ENCODE data around the gene SKAP1. TPM values are rescaled to one million over a fixed set of nuclear protein-coding genes. Genes with fewer than 3 reads are reported as not detected.
A peak's percentile ranks its signal among the peaks of the same experiment; 100 is the strongest.

The SKAP1 gene
- total RNA-seq, 6 experiments from 2014 or later: 4.5 to 51.0 (median 17.5) TPM

- Histone ChIP-seq H3K27ac (no peak overlapping the region), H3K4me1 (peaks cover 0 to 36% (median 13%) of the 10 kb centered on the region in 4 donors), H3K9me3 (no peaks in the 10 kb centered on the region), H3K36me3 (no peaks in the 10 kb centered on the region), H3K27me3 (no peaks in the 10 kb centered on the region), H3K4me3 (no peak overlapping the region)
- ATAC-seq (no peak), DNase-seq (no peak)
- intact Hi-C loops (cut with DNase I): no loop called here
- TF ChIP-seq, protein P1, sequence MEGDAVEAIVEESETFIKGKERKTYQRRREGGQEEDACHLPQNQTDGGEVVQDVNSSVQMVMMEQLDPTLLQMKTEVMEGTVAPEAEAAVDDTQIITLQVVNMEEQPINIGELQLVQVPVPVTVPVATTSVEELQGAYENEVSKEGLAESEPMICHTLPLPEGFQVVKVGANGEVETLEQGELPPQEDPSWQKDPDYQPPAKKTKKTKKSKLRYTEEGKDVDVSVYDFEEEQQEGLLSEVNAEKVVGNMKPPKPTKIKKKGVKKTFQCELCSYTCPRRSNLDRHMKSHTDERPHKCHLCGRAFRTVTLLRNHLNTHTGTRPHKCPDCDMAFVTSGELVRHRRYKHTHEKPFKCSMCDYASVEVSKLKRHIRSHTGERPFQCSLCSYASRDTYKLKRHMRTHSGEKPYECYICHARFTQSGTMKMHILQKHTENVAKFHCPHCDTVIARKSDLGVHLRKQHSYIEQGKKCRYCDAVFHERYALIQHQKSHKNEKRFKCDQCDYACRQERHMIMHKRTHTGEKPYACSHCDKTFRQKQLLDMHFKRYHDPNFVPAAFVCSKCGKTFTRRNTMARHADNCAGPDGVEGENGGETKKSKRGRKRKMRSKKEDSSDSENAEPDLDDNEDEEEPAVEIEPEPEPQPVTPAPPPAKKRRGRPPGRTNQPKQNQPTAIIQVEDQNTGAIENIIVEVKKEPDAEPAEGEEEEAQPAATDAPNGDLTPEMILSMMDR (IDR thresholded peaks at IDR 0.05): no peak
- TF ChIP-seq POLR2A (IDR thresholded peaks at IDR 0.05): no peak
- WGBS (ENCODE audit: insufficient coverage, low coverage, low lambda C conversion rate, missing lambda C conversion rate): 61% methylated on average over 15 of the region's 21 CpGs
Observed at GRCh38 chr17:48155889-48156611, 274.0 kb downstream of the SKAP1 start.

DNA sequence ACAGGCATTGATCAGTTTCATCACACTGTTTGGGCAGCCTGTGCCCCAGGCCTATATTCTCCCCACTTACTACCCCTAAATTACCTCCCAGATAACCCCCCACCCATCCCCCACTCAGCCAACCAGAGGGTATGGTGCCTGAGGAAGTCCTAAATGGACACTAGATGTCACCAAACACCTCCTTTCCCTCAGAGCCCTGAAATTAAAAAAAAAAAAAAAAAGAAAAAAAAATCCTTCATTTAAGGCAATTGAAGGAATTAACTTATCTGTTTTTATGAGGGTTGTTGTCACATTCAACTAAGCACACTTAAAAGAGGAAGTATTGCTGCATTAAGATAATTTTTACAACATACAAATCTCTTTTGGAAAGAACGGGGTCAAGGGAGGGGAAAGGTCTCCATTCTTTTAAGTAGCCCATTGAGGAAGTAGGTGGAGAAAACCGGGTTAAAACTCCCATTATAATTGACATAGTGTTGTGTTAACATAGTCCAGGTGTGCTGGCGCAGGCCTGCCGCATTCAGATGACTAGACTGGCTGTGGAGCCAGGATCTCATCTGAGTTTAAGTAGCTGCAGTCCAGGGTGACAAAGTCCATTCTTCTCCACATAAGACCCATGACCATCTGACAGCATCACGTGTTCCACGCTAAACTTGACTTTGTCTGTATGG, 276.2 kb downstream of the SKAP1 start:
- peak; percentile 97 to 98 (median 98) for ATAC-seq
- no peaks in the 10 kb centered on the region for H3K9me3 ChIP-seq
- TF ChIP-seq, protein P1 (IDR thresholded peaks at IDR 0.05): peak; percentile 31 to 48 (median 45)
- TF ChIP-seq POLR2A (IDR thresholded peaks at IDR 0.05): no peak
- no peak overlapping the region for H3K4me3 ChIP-seq
- DNase-seq: peak; percentile 64 to 84 (median 83)
- no peaks in the 10 kb centered on the region for H3K27me3 ChIP-seq
- H3K4me1 ChIP-seq: peaks cover 0 to 17% (median 7%) of the 10 kb centered on the region in 4 donors
- peak overlapping the region; percentile 8 to 56 (median 34) for H3K27ac ChIP-seq
- WGBS (ENCODE audit: insufficient coverage, low coverage, low lambda C conversion rate, missing lambda C conversion rate): 19% methylated on average over 4 of the region's 6 CpGs
- intact Hi-C loops (cut with DNase I): no loop called here
- no peaks in the 10 kb centered on the region for H3K36me3 ChIP-seq

DNA sequence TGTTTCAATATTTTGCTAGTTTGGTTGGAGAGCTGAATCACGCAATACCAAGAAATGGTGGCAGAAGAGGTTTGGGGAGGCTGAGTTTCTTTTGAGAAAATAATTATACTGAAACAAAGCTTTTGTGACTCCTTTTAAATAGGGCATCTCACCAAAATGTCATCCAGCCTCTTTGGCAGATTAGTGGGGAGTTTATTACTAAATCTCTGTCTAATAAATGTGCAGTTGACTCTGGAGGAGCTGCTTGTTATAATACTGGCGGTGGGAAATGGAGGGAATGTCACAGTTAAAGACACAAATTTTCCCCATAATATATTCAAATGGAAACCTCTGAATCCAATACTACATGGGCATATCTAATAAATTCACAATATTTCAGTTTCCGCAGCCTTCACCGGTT, 277.7 kb downstream of the SKAP1 start:
- TF ChIP-seq, protein P1 (IDR thresholded peaks at IDR 0.05): no peak
- Histone ChIP-seq H3K4me3 (no peak overlapping the region), H3K4me1 (peaks cover 0 to 15% (median 7%) of the 10 kb centered on the region in 4 donors), H3K27ac (no peak overlapping the region), H3K9me3 (no peaks in the 10 kb centered on the region), H3K36me3 (peaks cover 0 to 3% (median 0%) of the 10 kb centered on the region in 4 donors), H3K27me3 (no peaks in the 10 kb centered on the region)
- intact Hi-C loops (cut with DNase I): no loop called here
- no peak for ATAC-seq
- WGBS (ENCODE audit: insufficient coverage, low coverage, low lambda C conversion rate, missing lambda C conversion rate): 68% methylated on average over 4 of the region's 4 CpGs
- DNase-seq: no peak

GRCh38 chr17:48151220-48151619, 278.8 kb downstream of the SKAP1 start:
- 87% methylated on average over 3 of the region's 3 CpGs for WGBS (ENCODE audit: insufficient coverage, low coverage, low lambda C conversion rate, missing lambda C conversion rate)
- Histone ChIP-seq H3K27ac (no peak overlapping the region), H3K9me3 (no peaks in the 10 kb centered on the region), H3K4me3 (no peak overlapping the region), H3K27me3 (no peaks in the 10 kb centered on the region), H3K4me1 (peaks cover 0 to 15% (median 7%) of the 10 kb centered on the region in 4 donors), H3K36me3 (peaks cover 0 to 3% (median 0%) of the 10 kb centered on the region in 4 donors)
- intact Hi-C loops (cut with DNase I): no loop called here
- no peak for DNase-seq
- no peak for TF ChIP-seq POLR2A (IDR thresholded peaks at IDR 0.05)
- TF ChIP-seq, protein P1 (IDR thresholded peaks at IDR 0.05): no peak
- ATAC-seq: no peak
